Thoracic aorta (tissue), 2 donors: ENCODE measurements around the gene ARMH4. TPM values are rescaled to one million over a fixed set of nuclear protein-coding genes. Genes with fewer than 3 reads are reported as not detected.

Source experiments
- ATAC-seq: fragments of 150-250 bp; one replicate; pipeline ENCODE4 v1.8.0; 2017; ENCODE audit warnings: low read depth; ENCODE audit not compliant: insufficient number of reproducible peaks, low FRiP score
- DNase-seq: peaks from one replicate; pipeline ENCODE4 v3.0.0-alpha.2; 2020; ENCODE audit warnings: low spot score
- H3K27ac ChIP-seq, 2 donors: fragments of 200-600 bp; sonication (generic); 1 replicate in 1 of 2; 2 replicates in 1 of 2; pipeline ENCODE4 v1.5.1; 2016; ENCODE audit warnings: mild to moderate bottlenecking in 2 of 2, moderate library complexity in 2 of 2
- H3K27me3 ChIP-seq: fragments of 200-600 bp; sonication (generic); replicated peaks from 2 replicates; pipeline ENCODE4 v1.6.0; 2016; ENCODE audit warnings: mild to moderate bottlenecking; ENCODE audit not compliant: insufficient read depth
- H3K36me3 ChIP-seq: fragments of 200-600 bp; sonication (generic); one replicate; pipeline ENCODE4 v1.5.1; 2016
- H3K4me1 ChIP-seq, 2 donors: fragments of 200-600 bp; sonication (generic); 1 replicate in 1 of 2; 2 replicates in 1 of 2; pipeline versions ENCODE4 v1.5.1 to v1.6.0; 2016; ENCODE audit warnings: low read depth in 2 of 2, mild to moderate bottlenecking in 1 of 2; ENCODE audit not compliant: control insufficient read depth in 1 of 2
- H3K4me3 ChIP-seq: fragments of 200-600 bp; sonication (generic); 2 replicates; pipeline ENCODE4 v1.5.1; 2016; ENCODE audit warnings: mild to moderate bottlenecking
- H3K9me3 ChIP-seq: fragments of 200-600 bp; sonication (generic); 2 replicates; pipeline ENCODE4 v1.5.1; 2016
- CTCF ChIP-seq: fragments of 200-600 bp; sonication (generic); IDR thresholded peaks from one replicate; pipeline ENCODE4 v1.5.1; 2019; ENCODE audit warnings: antibody characterized with exemption
- total RNA-seq, 2 donors: library from RNA; depleted of rRNA; stranded (reverse); fragments of >200 nt; gene quantifications; one replicate each; pipeline versions ENCODE4 v1.1.0 to v1.2.3, GENCODE V29; 2016

The ARMH4 gene
- total RNA-seq, 2 donors from 2014 or later = 10.0 to 10.8 TPM

GRCh38 chr14:58068306-58068705 lies 83.7 kb downstream of the ARMH4 start:
- H3K27me3 ChIP-seq = no peaks in the 10 kb centered on the region
- H3K36me3 ChIP-seq = no peaks in the 10 kb centered on the region
- no peak for TF ChIP-seq CTCF
- no peak for DNase-seq
- H3K4me1 ChIP-seq = peaks cover 6 to 11% of the 10 kb centered on the region in 2 donors
- H3K4me3 ChIP-seq = no peak overlapping the region
- no peak overlapping the region for H3K27ac ChIP-seq
- no peaks in the 10 kb centered on the region for H3K9me3 ChIP-seq
- no peak for ATAC-seq

GRCh38 chr14:58066115-58066514 lies 85.9 kb downstream of the ARMH4 start:
- Histone ChIP-seq H3K4me1 (no peaks in the 10 kb centered on the region), H3K27me3 (no peaks in the 10 kb centered on the region), H3K27ac (no peak overlapping the region), H3K36me3 (no peaks in the 10 kb centered on the region), H3K9me3 (no peaks in the 10 kb centered on the region), H3K4me3 (no peak overlapping the region)
- no peak for DNase-seq
- ATAC-seq = no peak
- no peak for TF ChIP-seq CTCF

- DNase-seq = no peak
- H3K27ac ChIP-seq = no peak overlapping the region
- H3K27me3 ChIP-seq = no peaks in the 10 kb centered on the region
- no peak for TF ChIP-seq CTCF
- no peak overlapping the region for H3K4me3 ChIP-seq
- no peaks in the 10 kb centered on the region for H3K9me3 ChIP-seq
- peaks cover 0 to 7% of the 10 kb centered on the region in 2 donors for H3K4me1 ChIP-seq
- ATAC-seq = no peak
- no peaks in the 10 kb centered on the region for H3K36me3 ChIP-seq
These were observed 90.4 kb downstream of the ARMH4 start for GRCh38 chr14:58061581-58061980.

- H3K27ac ChIP-seq = no peak overlapping the region
- H3K4me1 ChIP-seq = peaks cover 0 to 7% of the 10 kb centered on the region in 2 donors
- no peak overlapping the region for H3K4me3 ChIP-seq
- DNase-seq (no peak), ATAC-seq (no peak)
- no peaks in the 10 kb centered on the region for H3K9me3 ChIP-seq
- H3K27me3 ChIP-seq = no peaks in the 10 kb centered on the region
- TF ChIP-seq CTCF = no peak
- H3K36me3 ChIP-seq = no peaks in the 10 kb centered on the region
These were observed 91.1 kb downstream of the ARMH4 start for GRCh38 chr14:58060898-58061297.

- H3K4me1 ChIP-seq = peaks cover 0 to 7% of the 10 kb centered on the region in 2 donors
- DNase-seq (no peak), ATAC-seq (no peak)
- H3K27me3 ChIP-seq = no peaks in the 10 kb centered on the region
- no peak overlapping the region for H3K27ac ChIP-seq
- H3K4me3 ChIP-seq = no peak overlapping the region
- no peaks in the 10 kb centered on the region for H3K9me3 ChIP-seq
- H3K36me3 ChIP-seq = no peaks in the 10 kb centered on the region
- no peak for TF ChIP-seq CTCF
These were observed 91.9 kb downstream of the ARMH4 start for GRCh38 chr14:58060077-58060476.
